ENCODE results near the gene EVC.

EVC gene

GRCh38 chr4:5730993-5731990 is 20.3 kb downstream of the EVC start:
- FAIRE-seq (no peak), DNase-seq (ENCODE audit: low spot score) (no peak)

- DNase-seq (ENCODE audit: low spot score) (no peak), FAIRE-seq (no peak)
These were observed 21.2 kb downstream of the EVC start for GRCh38 chr4:5732158-5732557.

- FAIRE-seq, result no peak
These were observed 23.9 kb downstream of the EVC start for GRCh38 chr4:5734853-5735252.

GRCh38 chr4:5735463-5735862 is 24.5 kb downstream of the EVC start:
- DNase-seq (ENCODE audit: low spot score) (no peak), FAIRE-seq (no peak)

More at GRCh38 chr4:5734853-5735252, 23.9 kb downstream of the EVC start:
- no peak for DNase-seq (ENCODE audit: low spot score)

GRCh38 chr4:5738061-5738460 is 27.1 kb downstream of the EVC start:
- no peak for FAIRE-seq
- DNase-seq (ENCODE audit: low spot score), result no peak

- FAIRE-seq (peak; percentile 5), DNase-seq (ENCODE audit: low spot score) (no peak)
These were observed 31.4 kb downstream of the EVC start for GRCh38 chr4:5742388-5742787.

GRCh38 chr4:5742968-5743367 is 32.0 kb downstream of the EVC start:
- DNase-seq (ENCODE audit: low spot score) (no peak), FAIRE-seq (no peak)

- DNase-seq (ENCODE audit: low spot score) (no peak), FAIRE-seq (no peak)
These were observed 35.2 kb downstream of the EVC start for GRCh38 chr4:5746250-5746649.

GRCh38 chr4:5746829-5747737 is 36.1 kb downstream of the EVC start:
- FAIRE-seq (no peak), DNase-seq (ENCODE audit: low spot score) (no peak)

GRCh38 chr4:5747738-5748375 is 36.9 kb downstream of the EVC start:
- DNase-seq (ENCODE audit: low spot score), result no peak

GRCh38 chr4:5749568-5749967 is 38.6 kb downstream of the EVC start:
- DNase-seq (ENCODE audit: low spot score) (no peak), FAIRE-seq (no peak)

More at GRCh38 chr4:5747738-5748375, 36.9 kb downstream of the EVC start:
- FAIRE-seq, result no peak

GRCh38 chr4:5750052-5750945 is 39.3 kb downstream of the EVC start:
- DNase-seq (ENCODE audit: low spot score) (no peak), FAIRE-seq (no peak)

- DNase-seq (ENCODE audit: low spot score) (no peak), FAIRE-seq (no peak)
These were observed 40.1 kb downstream of the EVC start for GRCh38 chr4:5750946-5751665.

- no peak for DNase-seq (ENCODE audit: low spot score)
- FAIRE-seq, result no peak
These were observed 40.8 kb downstream of the EVC start for GRCh38 chr4:5751666-5752375.

GRCh38 chr4:5752376-5753184 is 41.6 kb downstream of the EVC start:
- DNase-seq (ENCODE audit: low spot score) (no peak), FAIRE-seq (no peak)

GRCh38 chr4:5753366-5753765 is 42.4 kb downstream of the EVC start:
- no peak for FAIRE-seq
- no peak for DNase-seq (ENCODE audit: low spot score)

GRCh38 chr4:5753766-5754528 is 42.9 kb downstream of the EVC start:
- FAIRE-seq (no peak), DNase-seq (ENCODE audit: low spot score) (peak; percentile 47)

- DNase-seq (ENCODE audit: low spot score), result no peak
- FAIRE-seq, result no peak
These were observed 43.5 kb downstream of the EVC start for GRCh38 chr4:5754529-5754881.

Measured in urothelium cell line (cell line).